ENCODE measurements around the gene TNFAIP8L3. TPM values are rescaled to one million over a fixed set of nuclear protein-coding genes. Genes with fewer than 3 reads are reported as not detected.
"Not testable (repeated sequence)": the region's sequence is repeated elsewhere in the genome, so short reads cannot be mapped to it uniquely, and the experiment has no call there.

TNFAIP8L3 gene
- total RNA-seq, 1 donor: 8.3 TPM

DNA sequence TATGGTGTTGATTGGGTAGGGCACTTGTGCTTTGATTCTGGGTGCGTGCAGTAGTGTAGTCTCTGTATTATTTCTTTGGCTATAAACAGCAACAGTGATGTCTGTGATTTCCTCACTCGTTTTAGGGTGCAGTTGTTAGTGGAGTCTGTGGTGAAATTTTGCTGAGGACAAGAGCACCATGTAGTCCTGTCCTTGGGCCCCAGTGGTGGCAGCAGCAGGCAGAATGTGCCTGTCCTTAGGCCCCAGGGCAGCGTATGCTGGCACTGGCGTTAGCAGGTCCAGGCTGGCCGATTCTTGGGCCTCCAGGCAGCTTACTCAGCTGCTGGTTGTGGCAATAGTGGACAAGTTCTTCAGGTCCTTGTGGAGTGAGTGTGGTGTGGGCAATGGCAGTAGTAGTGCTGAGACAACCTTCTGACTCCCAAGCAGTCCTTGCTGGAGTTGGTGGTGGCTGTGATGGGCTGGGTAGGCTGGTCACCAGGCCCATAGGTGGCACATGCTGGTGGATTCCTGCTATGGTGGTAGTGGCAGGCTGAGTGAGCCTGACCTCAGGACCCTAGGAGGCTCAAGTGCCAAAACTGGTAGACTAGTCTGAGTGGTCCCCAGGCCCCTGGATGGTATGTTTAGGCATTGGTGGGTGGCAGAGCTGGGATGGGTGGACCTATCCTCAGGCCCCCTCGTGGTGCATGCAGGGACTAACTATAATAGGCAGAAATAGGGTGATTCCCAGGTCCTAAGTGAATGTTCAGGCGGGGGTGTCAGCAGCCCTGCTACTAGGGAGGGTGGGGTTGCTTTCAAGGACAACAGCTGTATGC is 56.3 kb downstream of the TNFAIP8L3 start:
- Histone ChIP-seq H4K20me1 (ENCODE audit: insufficient read depth, low read length) (no peaks in the 10 kb centered on the region), H3K4me3 (ENCODE audit: insufficient read depth, low read length) (no peak overlapping the region), H3K79me2 (ENCODE audit: insufficient read depth, low read length) (no peaks in the 10 kb centered on the region), H3K9me3 (ENCODE audit: low read depth, low read length) (no peaks in the 10 kb centered on the region), H3K4me1 (ENCODE audit: insufficient read depth, low read length) (no peaks in the 10 kb centered on the region), H3K36me3 (ENCODE audit: insufficient read depth, low read length) (no peaks in the 10 kb centered on the region), H3K4me2 (ENCODE audit: insufficient read depth, low read length) (no peak overlapping the region), H2AFZ (ENCODE audit: low read length) (no peak overlapping the region), H3K27me3 (ENCODE audit: insufficient read depth, low read length) (no peaks in the 10 kb centered on the region), H3K27ac (ENCODE audit: low read depth, low read length) (no peak overlapping the region)
- TF ChIP-seq, protein P1, sequence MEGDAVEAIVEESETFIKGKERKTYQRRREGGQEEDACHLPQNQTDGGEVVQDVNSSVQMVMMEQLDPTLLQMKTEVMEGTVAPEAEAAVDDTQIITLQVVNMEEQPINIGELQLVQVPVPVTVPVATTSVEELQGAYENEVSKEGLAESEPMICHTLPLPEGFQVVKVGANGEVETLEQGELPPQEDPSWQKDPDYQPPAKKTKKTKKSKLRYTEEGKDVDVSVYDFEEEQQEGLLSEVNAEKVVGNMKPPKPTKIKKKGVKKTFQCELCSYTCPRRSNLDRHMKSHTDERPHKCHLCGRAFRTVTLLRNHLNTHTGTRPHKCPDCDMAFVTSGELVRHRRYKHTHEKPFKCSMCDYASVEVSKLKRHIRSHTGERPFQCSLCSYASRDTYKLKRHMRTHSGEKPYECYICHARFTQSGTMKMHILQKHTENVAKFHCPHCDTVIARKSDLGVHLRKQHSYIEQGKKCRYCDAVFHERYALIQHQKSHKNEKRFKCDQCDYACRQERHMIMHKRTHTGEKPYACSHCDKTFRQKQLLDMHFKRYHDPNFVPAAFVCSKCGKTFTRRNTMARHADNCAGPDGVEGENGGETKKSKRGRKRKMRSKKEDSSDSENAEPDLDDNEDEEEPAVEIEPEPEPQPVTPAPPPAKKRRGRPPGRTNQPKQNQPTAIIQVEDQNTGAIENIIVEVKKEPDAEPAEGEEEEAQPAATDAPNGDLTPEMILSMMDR (IDR thresholded peaks at IDR 0.05; ENCODE audit: extremely low read depth, low read depth, low read length): no peak
- DNase-seq (ENCODE audit: insufficient read length, low spot score, missing footprints): peak; percentile 42

DNA sequence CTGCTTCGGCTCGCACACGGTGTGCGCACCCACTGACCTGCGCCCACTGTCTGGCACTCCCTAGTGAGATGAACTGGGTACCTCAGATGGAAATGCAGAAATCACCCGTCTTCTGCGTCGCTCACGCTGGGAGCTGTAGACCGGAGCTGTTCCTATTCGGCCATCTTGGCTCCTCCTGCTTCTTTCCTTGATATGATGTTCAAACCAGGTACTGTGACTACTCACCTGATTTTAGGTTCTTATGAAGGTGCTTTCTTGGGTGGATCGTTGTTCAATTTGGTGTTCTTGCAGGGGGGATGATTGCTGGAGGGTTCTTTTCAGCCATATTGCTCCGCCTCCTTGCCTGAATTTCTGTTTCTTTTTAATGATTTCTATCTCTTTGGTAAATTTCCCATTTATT is 57.2 kb downstream of the TNFAIP8L3 start:
- not testable (repeated sequence) for H3K4me1 ChIP-seq (ENCODE audit: insufficient read depth, low read length); H3K27ac ChIP-seq (ENCODE audit: low read depth, low read length); H3K4me2 ChIP-seq (ENCODE audit: insufficient read depth, low read length); H3K9me3 ChIP-seq (ENCODE audit: low read depth, low read length); H2AFZ ChIP-seq (ENCODE audit: low read length); H4K20me1 ChIP-seq (ENCODE audit: insufficient read depth, low read length); H3K36me3 ChIP-seq (ENCODE audit: insufficient read depth, low read length); H3K4me3 ChIP-seq (ENCODE audit: insufficient read depth, low read length); DNase-seq (ENCODE audit: insufficient read length, low spot score, missing footprints); H3K79me2 ChIP-seq (ENCODE audit: insufficient read depth, low read length); H3K27me3 ChIP-seq (ENCODE audit: insufficient read depth, low read length)

GRCh38 chr15:51030649-51031316 is 63.9 kb downstream of the TNFAIP8L3 start:
- H3K79me2 ChIP-seq (ENCODE audit: insufficient read depth, low read length): no peaks in the 10 kb centered on the region
- H4K20me1 ChIP-seq (ENCODE audit: insufficient read depth, low read length): no peaks in the 10 kb centered on the region
- DNase-seq (ENCODE audit: insufficient read length, low spot score, missing footprints): peak; percentile 71
- no peaks in the 10 kb centered on the region for H3K9me3 ChIP-seq (ENCODE audit: low read depth, low read length)
- H2AFZ ChIP-seq (ENCODE audit: low read length): peak overlapping the region; percentile 81
- H3K36me3 ChIP-seq (ENCODE audit: insufficient read depth, low read length): no peaks in the 10 kb centered on the region
- no peaks in the 10 kb centered on the region for H3K27me3 ChIP-seq (ENCODE audit: insufficient read depth, low read length)
- TF ChIP-seq, protein P1 (IDR thresholded peaks at IDR 0.05; ENCODE audit: extremely low read depth, low read depth, low read length): no peak
- H3K27ac ChIP-seq (ENCODE audit: low read depth, low read length): peak overlapping the region; percentile 82
- H3K4me2 ChIP-seq (ENCODE audit: insufficient read depth, low read length): peak overlapping the region; percentile 49
- peaks cover 12% of the 10 kb centered on the region for H3K4me1 ChIP-seq (ENCODE audit: insufficient read depth, low read length)
- no peak overlapping the region for H3K4me3 ChIP-seq (ENCODE audit: insufficient read depth, low read length)

- Histone ChIP-seq H4K20me1 (ENCODE audit: insufficient read depth, low read length) (no peaks in the 10 kb centered on the region), H3K4me3 (ENCODE audit: insufficient read depth, low read length) (no peak overlapping the region), H3K4me2 (ENCODE audit: insufficient read depth, low read length) (no peak overlapping the region), H2AFZ (ENCODE audit: low read length) (no peak overlapping the region), H3K9me3 (ENCODE audit: low read depth, low read length) (no peaks in the 10 kb centered on the region), H3K27ac (ENCODE audit: low read depth, low read length) (no peak overlapping the region), H3K79me2 (ENCODE audit: insufficient read depth, low read length) (no peaks in the 10 kb centered on the region), H3K36me3 (ENCODE audit: insufficient read depth, low read length) (no peaks in the 10 kb centered on the region), H3K4me1 (ENCODE audit: insufficient read depth, low read length) (peaks cover 4% of the 10 kb centered on the region), H3K27me3 (ENCODE audit: insufficient read depth, low read length) (no peaks in the 10 kb centered on the region)
- TF ChIP-seq, protein P1 (IDR thresholded peaks at IDR 0.05; ENCODE audit: extremely low read depth, low read depth, low read length): no peak
- no peak for DNase-seq (ENCODE audit: insufficient read length, low spot score, missing footprints)
Observed at GRCh38 chr15:51025454-51025846, 69.3 kb downstream of the TNFAIP8L3 start.

Measured in osteoblast (primary cell).